ENCODE measurements around the gene ACTN1. TPM values are rescaled to one million over a fixed set of nuclear protein-coding genes. Genes with fewer than 3 reads are reported as not detected.

The ACTN1 gene
- total and polyA plus RNA-seq, 2 experiments from 2014 or later = 121 to 280 TPM

DNA sequence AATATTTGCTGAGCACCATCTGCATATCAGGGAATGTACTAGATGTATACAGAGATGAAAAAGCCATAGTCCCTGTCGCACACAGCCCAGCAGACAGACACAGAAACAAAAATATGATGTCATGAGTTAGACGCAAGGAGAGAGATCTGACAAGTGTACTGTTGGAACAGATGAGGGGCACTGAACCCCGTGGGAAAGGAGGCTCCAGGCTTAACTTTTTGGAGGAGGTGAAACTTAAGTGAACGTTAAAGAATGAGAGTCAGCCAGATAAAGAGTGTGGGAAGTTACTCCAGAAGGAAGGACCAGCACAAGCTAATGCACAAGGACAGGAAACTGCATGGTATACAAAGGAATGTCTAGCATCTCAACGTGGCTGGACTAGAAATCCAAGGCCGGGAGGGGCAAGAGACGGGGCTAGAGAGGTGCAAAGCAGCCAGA, 2.5 kb upstream of the ACTN1 start (continued):
- TF ChIP-seq, protein P1, sequence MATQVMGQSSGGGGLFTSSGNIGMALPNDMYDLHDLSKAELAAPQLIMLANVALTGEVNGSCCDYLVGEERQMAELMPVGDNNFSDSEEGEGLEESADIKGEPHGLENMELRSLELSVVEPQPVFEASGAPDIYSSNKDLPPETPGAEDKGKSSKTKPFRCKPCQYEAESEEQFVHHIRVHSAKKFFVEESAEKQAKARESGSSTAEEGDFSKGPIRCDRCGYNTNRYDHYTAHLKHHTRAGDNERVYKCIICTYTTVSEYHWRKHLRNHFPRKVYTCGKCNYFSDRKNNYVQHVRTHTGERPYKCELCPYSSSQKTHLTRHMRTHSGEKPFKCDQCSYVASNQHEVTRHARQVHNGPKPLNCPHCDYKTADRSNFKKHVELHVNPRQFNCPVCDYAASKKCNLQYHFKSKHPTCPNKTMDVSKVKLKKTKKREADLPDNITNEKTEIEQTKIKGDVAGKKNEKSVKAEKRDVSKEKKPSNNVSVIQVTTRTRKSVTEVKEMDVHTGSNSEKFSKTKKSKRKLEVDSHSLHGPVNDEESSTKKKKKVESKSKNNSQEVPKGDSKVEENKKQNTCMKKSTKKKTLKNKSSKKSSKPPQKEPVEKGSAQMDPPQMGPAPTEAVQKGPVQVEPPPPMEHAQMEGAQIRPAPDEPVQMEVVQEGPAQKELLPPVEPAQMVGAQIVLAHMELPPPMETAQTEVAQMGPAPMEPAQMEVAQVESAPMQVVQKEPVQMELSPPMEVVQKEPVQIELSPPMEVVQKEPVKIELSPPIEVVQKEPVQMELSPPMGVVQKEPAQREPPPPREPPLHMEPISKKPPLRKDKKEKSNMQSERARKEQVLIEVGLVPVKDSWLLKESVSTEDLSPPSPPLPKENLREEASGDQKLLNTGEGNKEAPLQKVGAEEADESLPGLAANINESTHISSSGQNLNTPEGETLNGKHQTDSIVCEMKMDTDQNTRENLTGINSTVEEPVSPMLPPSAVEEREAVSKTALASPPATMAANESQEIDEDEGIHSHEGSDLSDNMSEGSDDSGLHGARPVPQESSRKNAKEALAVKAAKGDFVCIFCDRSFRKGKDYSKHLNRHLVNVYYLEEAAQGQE (IDR thresholded peaks at IDR 0.05; ENCODE audit: unreplicated experiment) = no peak
- TF ChIP-seq NANOG (IDR thresholded peaks at IDR 0.05; ENCODE audit: borderline replicate concordance) (no peak), EZH2 (IDR thresholded peaks at IDR 0.05; ENCODE audit: low read depth, unreplicated experiment) (no peak), ZNF114 (CRISPR knock-in tag; IDR thresholded peaks at IDR 0.05) (no peak)
- TF ChIP-seq, protein P2, sequence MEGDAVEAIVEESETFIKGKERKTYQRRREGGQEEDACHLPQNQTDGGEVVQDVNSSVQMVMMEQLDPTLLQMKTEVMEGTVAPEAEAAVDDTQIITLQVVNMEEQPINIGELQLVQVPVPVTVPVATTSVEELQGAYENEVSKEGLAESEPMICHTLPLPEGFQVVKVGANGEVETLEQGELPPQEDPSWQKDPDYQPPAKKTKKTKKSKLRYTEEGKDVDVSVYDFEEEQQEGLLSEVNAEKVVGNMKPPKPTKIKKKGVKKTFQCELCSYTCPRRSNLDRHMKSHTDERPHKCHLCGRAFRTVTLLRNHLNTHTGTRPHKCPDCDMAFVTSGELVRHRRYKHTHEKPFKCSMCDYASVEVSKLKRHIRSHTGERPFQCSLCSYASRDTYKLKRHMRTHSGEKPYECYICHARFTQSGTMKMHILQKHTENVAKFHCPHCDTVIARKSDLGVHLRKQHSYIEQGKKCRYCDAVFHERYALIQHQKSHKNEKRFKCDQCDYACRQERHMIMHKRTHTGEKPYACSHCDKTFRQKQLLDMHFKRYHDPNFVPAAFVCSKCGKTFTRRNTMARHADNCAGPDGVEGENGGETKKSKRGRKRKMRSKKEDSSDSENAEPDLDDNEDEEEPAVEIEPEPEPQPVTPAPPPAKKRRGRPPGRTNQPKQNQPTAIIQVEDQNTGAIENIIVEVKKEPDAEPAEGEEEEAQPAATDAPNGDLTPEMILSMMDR (conservative IDR thresholded peaks at IDR 0.05; ENCODE audit: low read depth in 2 of 2) = no peak

DNA sequence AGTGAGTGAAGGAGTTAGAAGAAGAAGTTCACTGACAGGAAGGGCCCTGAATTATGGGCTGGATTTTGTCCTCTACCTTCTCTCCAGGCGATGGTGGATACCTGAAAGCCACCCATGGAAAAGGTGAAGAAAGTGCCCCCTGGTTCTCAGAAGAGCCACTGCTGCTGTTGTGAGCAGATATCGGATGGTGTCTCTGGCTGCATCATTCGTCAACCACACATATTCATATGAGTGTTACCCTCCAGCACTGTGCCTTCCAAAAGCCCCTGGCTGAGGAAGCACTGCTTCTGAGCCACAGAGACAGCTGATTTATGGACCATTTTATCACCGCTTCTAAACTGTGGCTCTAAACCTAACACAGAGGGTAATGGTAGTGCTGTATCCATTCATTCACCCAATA, 2.0 kb upstream of the ACTN1 start:
- Histone ChIP-seq H2AFZ (no peak overlapping the region), H3K4me3 (no peak overlapping the region), H4K20me1 (replicated peaks; ENCODE audit: insufficient read depth) (peaks cover 12% of the 10 kb centered on the region), H3K27ac (ENCODE audit: low read depth) (no peak overlapping the region), H3K4me2 (peak overlapping the region; percentile 83; the same call in 1 of the 2 replicates), H3K4me1 (ENCODE audit: insufficient read depth) (peaks cover 38% of the 10 kb centered on the region), H3K36me3 (ENCODE audit: insufficient read depth) (0 out of 2 replicates have a peak, but pooled peaks cover 3% of the 10 kb centered on the region), H3K79me2 (replicated peaks; ENCODE audit: insufficient read depth) (peaks cover 23% of the 10 kb centered on the region), H3F3A (replicated peaks; ENCODE audit: low read depth) (peaks cover 16% of the 10 kb centered on the region; the same call in 1 of the 2 replicates), H3K27me3 (ENCODE audit: insufficient read depth) (peaks cover 4% of the 10 kb centered on the region; the same call in 1 of the 2 replicates), H3K9me2 (ENCODE audit: insufficient read depth) (peaks cover 4% of the 10 kb centered on the region; the same call in 1 of the 2 replicates)
- no peaks in the 10 kb centered on the region; the same call in 2 of the 3 replicates for H3K9me3 Mint-ChIP-seq
- H3K4me3 Mint-ChIP-seq = no peak overlapping the region
- peaks cover 22% of the 10 kb centered on the region for H3K27me3 Mint-ChIP-seq (ENCODE audit: insufficient read depth, low read depth, poor library complexity)
- DNase-seq (ENCODE audit: low spot score) (no peak), ATAC-seq (no peak)
- H3K27ac Mint-ChIP-seq = no peak overlapping the region
- H3K4me1 Mint-ChIP-seq = peaks cover 37% of the 10 kb centered on the region
- H3K36me3 Mint-ChIP-seq (ENCODE audit: low read depth) = peaks cover 15% of the 10 kb centered on the region
- no peak for TF ChIP-seq POLR2AphosphoS5 (IDR thresholded peaks at IDR 0.05; ENCODE audit: low read depth)
- TF ChIP-seq EZH2phosphoT487 (IDR thresholded peaks at IDR 0.05; ENCODE audit: unreplicated experiment) = no peak
- TF ChIP-seq, protein P3, sequence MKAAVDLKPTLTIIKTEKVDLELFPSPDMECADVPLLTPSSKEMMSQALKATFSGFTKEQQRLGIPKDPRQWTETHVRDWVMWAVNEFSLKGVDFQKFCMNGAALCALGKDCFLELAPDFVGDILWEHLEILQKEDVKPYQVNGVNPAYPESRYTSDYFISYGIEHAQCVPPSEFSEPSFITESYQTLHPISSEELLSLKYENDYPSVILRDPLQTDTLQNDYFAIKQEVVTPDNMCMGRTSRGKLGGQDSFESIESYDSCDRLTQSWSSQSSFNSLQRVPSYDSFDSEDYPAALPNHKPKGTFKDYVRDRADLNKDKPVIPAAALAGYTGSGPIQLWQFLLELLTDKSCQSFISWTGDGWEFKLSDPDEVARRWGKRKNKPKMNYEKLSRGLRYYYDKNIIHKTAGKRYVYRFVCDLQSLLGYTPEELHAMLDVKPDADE (IDR thresholded peaks at IDR 0.05) = no peak
- TF ChIP-seq JUNB (IDR thresholded peaks at IDR 0.05; ENCODE audit: unreplicated experiment) = no peak
- no peak for TF ChIP-seq EZH2 (IDR thresholded peaks at IDR 0.05; ENCODE audit: low read depth, unreplicated experiment)
- TF ChIP-seq ZNF331 (CRISPR knock-in tag; IDR thresholded peaks at IDR 0.05; ENCODE audit: low read depth) = no peak
- TF ChIP-seq, protein P4, sequence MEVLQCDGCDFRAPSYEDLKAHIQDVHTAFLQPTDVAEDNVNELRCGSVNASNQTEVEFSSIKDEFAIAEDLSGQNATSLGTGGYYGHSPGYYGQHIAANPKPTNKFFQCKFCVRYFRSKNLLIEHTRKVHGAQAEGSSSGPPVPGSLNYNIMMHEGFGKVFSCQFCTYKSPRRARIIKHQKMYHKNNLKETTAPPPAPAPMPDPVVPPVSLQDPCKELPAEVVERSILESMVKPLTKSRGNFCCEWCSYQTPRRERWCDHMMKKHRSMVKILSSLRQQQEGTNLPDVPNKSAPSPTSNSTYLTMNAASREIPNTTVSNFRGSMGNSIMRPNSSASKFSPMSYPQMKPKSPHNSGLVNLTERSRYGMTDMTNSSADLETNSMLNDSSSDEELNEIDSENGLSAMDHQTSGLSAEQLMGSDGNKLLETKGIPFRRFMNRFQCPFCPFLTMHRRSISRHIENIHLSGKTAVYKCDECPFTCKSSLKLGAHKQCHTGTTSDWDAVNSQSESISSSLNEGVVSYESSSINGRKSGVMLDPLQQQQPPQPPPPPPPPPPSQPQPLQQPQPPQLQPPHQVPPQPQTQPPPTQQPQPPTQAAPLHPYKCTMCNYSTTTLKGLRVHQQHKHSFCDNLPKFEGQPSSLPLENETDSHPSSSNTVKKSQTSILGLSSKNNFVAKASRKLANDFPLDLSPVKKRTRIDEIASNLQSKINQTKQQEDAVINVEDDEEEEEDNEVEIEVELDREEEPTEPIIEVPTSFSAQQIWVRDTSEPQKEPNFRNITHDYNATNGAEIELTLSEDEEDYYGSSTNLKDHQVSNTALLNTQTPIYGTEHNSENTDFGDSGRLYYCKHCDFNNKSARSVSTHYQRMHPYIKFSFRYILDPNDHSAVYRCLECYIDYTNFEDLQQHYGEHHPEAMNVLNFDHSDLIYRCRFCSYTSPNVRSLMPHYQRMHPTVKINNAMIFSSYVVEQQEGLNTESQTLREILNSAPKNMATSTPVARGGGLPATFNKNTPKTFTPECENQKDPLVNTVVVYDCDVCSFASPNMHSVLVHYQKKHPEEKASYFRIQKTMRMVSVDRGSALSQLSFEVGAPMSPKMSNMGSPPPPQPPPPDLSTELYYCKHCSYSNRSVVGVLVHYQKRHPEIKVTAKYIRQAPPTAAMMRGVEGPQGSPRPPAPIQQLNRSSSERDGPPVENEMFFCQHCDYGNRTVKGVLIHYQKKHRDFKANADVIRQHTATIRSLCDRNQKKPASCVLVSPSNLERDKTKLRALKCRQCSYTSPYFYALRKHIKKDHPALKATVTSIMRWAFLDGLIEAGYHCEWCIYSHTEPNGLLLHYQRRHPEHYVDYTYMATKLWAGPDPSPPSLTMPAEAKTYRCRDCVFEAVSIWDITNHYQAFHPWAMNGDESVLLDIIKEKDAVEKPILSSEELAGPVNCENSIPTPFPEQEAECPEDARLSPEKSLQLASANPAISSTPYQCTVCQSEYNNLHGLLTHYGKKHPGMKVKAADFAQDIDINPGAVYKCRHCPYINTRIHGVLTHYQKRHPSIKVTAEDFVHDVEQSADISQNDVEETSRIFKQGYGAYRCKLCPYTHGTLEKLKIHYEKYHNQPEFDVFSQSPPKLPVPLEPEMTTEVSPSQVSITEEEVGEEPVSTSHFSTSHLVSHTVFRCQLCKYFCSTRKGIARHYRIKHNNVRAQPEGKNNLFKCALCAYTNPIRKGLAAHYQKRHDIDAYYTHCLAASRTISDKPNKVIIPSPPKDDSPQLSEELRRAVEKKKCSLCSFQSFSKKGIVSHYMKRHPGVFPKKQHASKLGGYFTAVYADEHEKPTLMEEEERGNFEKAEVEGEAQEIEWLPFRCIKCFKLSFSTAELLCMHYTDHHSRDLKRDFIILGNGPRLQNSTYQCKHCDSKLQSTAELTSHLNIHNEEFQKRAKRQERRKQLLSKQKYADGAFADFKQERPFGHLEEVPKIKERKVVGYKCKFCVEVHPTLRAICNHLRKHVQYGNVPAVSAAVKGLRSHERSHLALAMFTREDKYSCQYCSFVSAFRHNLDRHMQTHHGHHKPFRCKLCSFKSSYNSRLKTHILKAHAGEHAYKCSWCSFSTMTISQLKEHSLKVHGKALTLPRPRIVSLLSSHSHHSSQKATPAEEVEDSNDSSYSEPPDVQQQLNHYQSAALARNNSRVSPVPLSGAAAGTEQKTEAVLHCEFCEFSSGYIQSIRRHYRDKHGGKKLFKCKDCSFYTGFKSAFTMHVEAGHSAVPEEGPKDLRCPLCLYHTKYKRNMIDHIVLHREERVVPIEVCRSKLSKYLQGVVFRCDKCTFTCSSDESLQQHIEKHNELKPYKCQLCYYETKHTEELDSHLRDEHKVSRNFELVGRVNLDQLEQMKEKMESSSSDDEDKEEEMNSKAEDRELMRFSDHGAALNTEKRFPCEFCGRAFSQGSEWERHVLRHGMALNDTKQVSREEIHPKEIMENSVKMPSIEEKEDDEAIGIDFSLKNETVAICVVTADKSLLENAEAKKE (CRISPR knock-in tag; IDR thresholded peaks at IDR 0.05) = no peak
